ENCODE measurements around the gene EDN2. TPM values are rescaled to one million over a fixed set of nuclear protein-coding genes. Genes with fewer than 3 reads are reported as not detected.

EDN2 gene
- total and polyA plus RNA-seq, 2 of the 8 experiments (the other 6 are each of a cell fraction or from before 2014, with no cell fraction given): 0.32 to 0.39 TPM

DNA sequence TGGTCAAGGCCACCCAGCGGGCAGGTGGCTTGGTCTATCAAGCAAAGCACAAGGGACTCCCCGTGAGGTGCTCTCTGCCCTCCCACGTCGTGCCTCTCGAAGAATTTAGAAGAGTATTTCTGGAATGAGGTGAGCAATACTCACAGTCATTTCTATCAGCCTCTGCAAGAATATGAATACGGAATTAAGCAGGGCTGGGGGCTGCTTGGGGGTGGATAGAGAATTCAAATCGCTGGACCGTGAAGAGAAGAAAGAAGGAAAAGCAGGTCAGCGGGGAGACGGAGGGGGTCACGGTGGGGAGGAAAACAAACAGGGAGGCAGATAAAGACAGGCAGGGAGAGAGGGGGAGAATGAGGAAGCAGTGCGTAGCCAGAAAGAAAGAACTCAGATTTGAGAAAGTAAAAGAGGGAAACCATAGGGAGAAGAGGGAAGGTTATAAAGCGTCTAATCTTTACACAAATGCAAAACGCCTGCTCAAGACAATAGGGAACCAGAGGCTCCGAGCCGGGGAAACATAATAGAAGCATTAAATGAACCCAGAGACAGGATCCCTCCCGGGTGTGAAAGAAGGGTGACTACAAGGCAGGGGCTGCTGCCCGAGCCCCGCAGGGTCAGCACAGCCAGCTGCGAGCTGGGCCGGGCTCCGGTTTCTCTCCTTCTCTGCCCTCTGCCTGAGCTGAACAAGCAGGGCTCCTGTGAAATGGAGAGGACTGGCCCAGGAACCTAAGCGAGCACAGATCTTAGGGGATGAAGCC is 2.1 kb upstream of the EDN2 start:
- no peaks in the 10 kb centered on the region for H3K79me2 ChIP-seq (ENCODE audit: control insufficient read depth in 1 of 2, insufficient read depth in 2 of 2, low read length in 2 of 2)
- no peak for FAIRE-seq
- peak overlapping the region; percentile 39 for H2AFZ ChIP-seq (ENCODE audit: low read length)
- peak overlapping the region; percentile 81 for H3K18ac ChIP-seq (ENCODE audit: extremely low read depth, low read length)
- H2BK5ac ChIP-seq (ENCODE audit: low read depth, low read length): peak overlapping the region; percentile 40; the same call in 1 of the 2 replicates
- POLR2A ChIA-PET (ENCODE audit: partially characterized antibody): interaction anchor here (0.9 to 1.6 kb wide), 5 partner anchors 9 to 16 kb away, joined by 3 to 5 read pairs (median 5); no protein-coding TSS in a partner anchor
- peak; percentile 37; the same call in 1 of the 2 replicates for TF ChIP-seq MAX (IDR thresholded peaks at IDR 0.05)
- TF ChIP-seq, protein P1, sequence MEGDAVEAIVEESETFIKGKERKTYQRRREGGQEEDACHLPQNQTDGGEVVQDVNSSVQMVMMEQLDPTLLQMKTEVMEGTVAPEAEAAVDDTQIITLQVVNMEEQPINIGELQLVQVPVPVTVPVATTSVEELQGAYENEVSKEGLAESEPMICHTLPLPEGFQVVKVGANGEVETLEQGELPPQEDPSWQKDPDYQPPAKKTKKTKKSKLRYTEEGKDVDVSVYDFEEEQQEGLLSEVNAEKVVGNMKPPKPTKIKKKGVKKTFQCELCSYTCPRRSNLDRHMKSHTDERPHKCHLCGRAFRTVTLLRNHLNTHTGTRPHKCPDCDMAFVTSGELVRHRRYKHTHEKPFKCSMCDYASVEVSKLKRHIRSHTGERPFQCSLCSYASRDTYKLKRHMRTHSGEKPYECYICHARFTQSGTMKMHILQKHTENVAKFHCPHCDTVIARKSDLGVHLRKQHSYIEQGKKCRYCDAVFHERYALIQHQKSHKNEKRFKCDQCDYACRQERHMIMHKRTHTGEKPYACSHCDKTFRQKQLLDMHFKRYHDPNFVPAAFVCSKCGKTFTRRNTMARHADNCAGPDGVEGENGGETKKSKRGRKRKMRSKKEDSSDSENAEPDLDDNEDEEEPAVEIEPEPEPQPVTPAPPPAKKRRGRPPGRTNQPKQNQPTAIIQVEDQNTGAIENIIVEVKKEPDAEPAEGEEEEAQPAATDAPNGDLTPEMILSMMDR (IDR thresholded peaks at IDR 0.05; ENCODE audit: control extremely low read depth in 1 of 3, insufficient read depth in 1 of 3, low read depth in 1 of 3, low read length in 3 of 3): no peak
- TF ChIP-seq KDM1A (IDR thresholded peaks at IDR 0.05; ENCODE audit: borderline replicate concordance, low read length): peak; percentile 72; the same call in 1 of the 2 replicates
- peak; percentile 21; the same call in 1 of the 2 replicates for TF ChIP-seq TEAD4 (IDR thresholded peaks at IDR 0.05; ENCODE audit: low read depth, low read length)
- peak; percentile 79 for TF ChIP-seq ASH2L (IDR thresholded peaks at IDR 0.05; ENCODE audit: low read length)
- peak overlapping the region; percentile 77 for H4K91ac ChIP-seq (replicated peaks; ENCODE audit: insufficient read length, low read length)
- H3K4me3 ChIP-seq (ENCODE audit: extremely low read depth in 1 of 4, insufficient read depth in 2 of 4, low read depth in 3 of 4, low read length in 4 of 4): peak overlapping the region in 3 of 4 experiments; percentile 9 to 36 (median 23); a peak in 5 of 8 replicates
- no peaks in the 10 kb centered on the region for H3K79me1 ChIP-seq (ENCODE audit: low read depth, low read length)
- H3K4ac ChIP-seq (replicated peaks; ENCODE audit: insufficient read length, low read depth, low read length): peak overlapping the region; percentile 29
- H2BK120ac ChIP-seq (replicated peaks; ENCODE audit: low read depth, low read length): peak overlapping the region; percentile 68
- peaks cover 7% of the 10 kb centered on the region; the same call in 1 of the 2 replicates for H3K23me2 ChIP-seq (ENCODE audit: low read depth, low read length)
- no peak overlapping the region for H3K9ac ChIP-seq (replicated peaks in 1 of 4; ENCODE audit: extremely low read depth in 1 of 4, low read depth in 3 of 4, low read length in 3 of 4)
- no peak overlapping the region for H4K8ac ChIP-seq (ENCODE audit: extremely low read depth, insufficient read depth, low read length)
- H3K4me2 ChIP-seq (ENCODE audit: insufficient read depth in 1 of 2, low read depth in 2 of 2, low read length in 2 of 2): peak overlapping the region; percentile 58 to 66
- no peak overlapping the region for H3K56ac ChIP-seq (replicated peaks; ENCODE audit: insufficient read length, low read depth, low read length)
- peak overlapping the region; percentile 91 for H2BK12ac ChIP-seq (ENCODE audit: low read depth, low read length)
- H3K9me3 ChIP-seq (ENCODE audit: insufficient read depth in 2 of 2, low read depth in 1 of 2, low read length in 1 of 2): no peaks in the 10 kb centered on the region
- peak overlapping the region; percentile 90; the same call in 1 of the 2 replicates for H2BK20ac ChIP-seq (ENCODE audit: low read length)
- DNase-seq (ENCODE audit: low read depth in 1 of 2, low spot score in 2 of 2): peak in 1 of 2 experiments; percentile 60
- CTCF ChIA-PET (ENCODE audit: partially characterized antibody): interaction anchor here (0.9 to 14.9 kb wide), 9 partner anchors 9 to 204 kb away, joined by 3 to 205 read pairs (median 7); no protein-coding TSS in a partner anchor
- no peaks in the 10 kb centered on the region for H3K36me3 ChIP-seq (ENCODE audit: control insufficient read depth in 2 of 4, insufficient read depth in 4 of 4, low read length in 3 of 4)
- H3K27ac ChIP-seq (ENCODE audit: low read depth, low read length): no peak overlapping the region
- peaks cover 13 to 31% (median 24%) of the 10 kb centered on the region in 4 experiments for H3K4me1 ChIP-seq (replicated peaks in 1 of 4; ENCODE audit: control insufficient read depth in 3 of 4, insufficient read depth in 4 of 4, low read length in 3 of 4)
- H3K23ac ChIP-seq (ENCODE audit: insufficient read length): no peak overlapping the region
- H4K5ac ChIP-seq (ENCODE audit: insufficient read length, low read depth, low read length): peak overlapping the region; percentile 35
- peaks cover 0 to 1% of the 10 kb centered on the region in 2 experiments for H4K20me1 ChIP-seq (replicated peaks in 1 of 2; ENCODE audit: control insufficient read depth in 1 of 2, insufficient read depth in 2 of 2, low read length in 2 of 2)
- H2AK5ac ChIP-seq (ENCODE audit: low read depth, low read length): 0 out of 2 replicates have a peak overlapping the region, but pooled peaks have one; percentile 75
- H2BK15ac ChIP-seq (ENCODE audit: low read length): 0 out of 2 replicates have a peak overlapping the region, but pooled peaks have one; percentile 65
- peaks cover 0 to 2% (median 0%) of the 10 kb centered on the region in 4 experiments; a peak in 2 of 7 replicates for H3K27me3 ChIP-seq (replicated peaks in 1 of 4; ENCODE audit: control insufficient read depth in 3 of 4, extremely low read depth in 1 of 4, insufficient read depth in 3 of 4, low read length in 3 of 4)
- no peak overlapping the region for H3K14ac ChIP-seq (ENCODE audit: insufficient read length)
- whole genome bisulfite sequencing, 2 experiments (ENCODE audit: extremely low coverage in 1 of 2, insufficient coverage in 1 of 2, insufficient read length in 1 of 2, insufficient replicate concordance in 2 of 2, low coverage in 1 of 2, low lambda C conversion rate in 2 of 2, missing lambda C conversion rate in 1 of 2): 11% methylated on average over 23 of the region's 23 CpGs; no CpG with 5 or more reads in 1 of the 2 experiments
